Aorta (tissue), 5 donors: Measurements from ENCODE around the gene ANKRD10. TPM values are rescaled to one million over a fixed set of nuclear protein-coding genes. Genes with fewer than 3 reads are reported as not detected.

Source experiments
- ATAC-seq: fragments of 200-7000 bp; cut with Tn5 transposase; one replicate; pipeline ENCODE4 v1.9.1; 2022; ENCODE audit warnings: moderate library complexity; ENCODE audit not compliant: low FRiP score
- DNase-seq, 2 donors: peaks; one replicate each; pipeline ENCODE4 v3.0.0-alpha.2; 2020
- H3K27ac ChIP-seq, 2 donors: one replicate each; pipeline ENCODE4 v1.5.1; 2013; ENCODE audit warnings: low read length in 2 of 2, mild to moderate bottlenecking in 2 of 2, moderate library complexity in 2 of 2, control low read depth in 1 of 2, inconsistent platforms in 1 of 2, low read depth in 1 of 2
- H3K27me3 ChIP-seq, 2 donors: one replicate each; pipeline ENCODE4 v1.6.1; 2013; ENCODE audit warnings: control low read depth in 1 of 2, low read length in 1 of 2, mild to moderate bottlenecking in 1 of 2, moderate library complexity in 1 of 2; ENCODE audit not compliant: insufficient read depth in 2 of 2, control insufficient read depth in 1 of 2
- H3K36me3 ChIP-seq, 2 donors: one replicate each; pipeline ENCODE4 v1.6.1; 2013; ENCODE audit warnings: control low read depth in 1 of 2, low read length in 1 of 2, mild to moderate bottlenecking in 1 of 2; ENCODE audit not compliant: insufficient read depth in 2 of 2, control insufficient read depth in 1 of 2
- H3K4me1 ChIP-seq, 2 donors: one replicate each; pipeline ENCODE4 v1.6.1; 2013; ENCODE audit warnings: low read length in 2 of 2, control low read depth in 1 of 2, mild to moderate bottlenecking in 1 of 2, moderate library complexity in 1 of 2; ENCODE audit not compliant: insufficient read depth in 2 of 2, control insufficient read depth in 1 of 2
- H3K4me3 ChIP-seq, 2 donors: one replicate each; pipeline ENCODE4 v1.5.1; 2013; ENCODE audit warnings: low read length in 2 of 2, control low read depth in 1 of 2, mild to moderate bottlenecking in 1 of 2
- H3K9me3 ChIP-seq: one replicate; pipeline ENCODE4 v1.6.1; 2013; ENCODE audit warnings: mild to moderate bottlenecking, low read length; ENCODE audit not compliant: control insufficient read depth
- WGBS, 2 donors: extraction: QIAGEN DNeasy Blood & Tissue Kit; methylation state at CpG; one replicate each; pipeline ENCODE4 v1.1.7; 2013; 5-methylcytosine and 5-hydroxymethylcytosine counted together
- intact Hi-C, 2 donors: fragments of 100-400 bp; cut with DNase I; formaldehyde crosslinking; loops; one replicate each; pipeline versions ENCODE4 v1.14.2 to v1.15.0; 2022
- polyA plus RNA-seq, 2 donors: library from polyadenylated mRNA; stranded (reverse); fragments of 200-250 nt; gene quantifications; one replicate each; pipeline ENCODE4 v1.2.3, GENCODE V29; 2013
- total RNA-seq, 2 donors: library from RNA; stranded (reverse); fragmentation: NEBNext Ultra II Directional; extraction: Animal tissue kit (Norgen Biotek cat#: 25700); gene quantifications; one replicate each; pipeline ENCODE4 v1.2.1, GENCODE V29; 2021
- donor health status: healthy with polysubstance abuse.
- donor health status: Bipolar disorder and iron deficiency.
- donor health status: DM: no; HTN: no; CAD: no.
- donor health status: DM: no; HTN: no; CAD: no.
- donor health status: DM: yes; HTN: yes; CAD: no.

The ANKRD10 gene
- total and polyA plus RNA-seq, 4 donors = 44.1 to 275 (median 168) TPM

- ATAC-seq = no peak
- no peaks in the 10 kb centered on the region for H3K27me3 ChIP-seq
- H3K9me3 ChIP-seq = peaks cover 8% of the 10 kb centered on the region
- H3K36me3 ChIP-seq = no peaks in the 10 kb centered on the region
- WGBS, 2 donors = 93 to 94% methylated on average over 23 of the region's 23 CpGs
- DNase-seq = no peak
- no peaks in the 10 kb centered on the region for H3K4me1 ChIP-seq
- intact Hi-C loops = no loop called here
- H3K4me3 ChIP-seq = no peak overlapping the region
- no peak overlapping the region for H3K27ac ChIP-seq
These were observed 22.8 kb upstream of the ANKRD10 start for GRCh38 chr13:110937511-110938285.

GRCh38 chr13:110936519-110936918, 21.6 kb upstream of the ANKRD10 start:
- 97 to 98% methylated on average over 23 of the region's 23 CpGs for WGBS, 2 donors
- Histone ChIP-seq H3K27ac (no peak overlapping the region), H3K4me3 (no peak overlapping the region), H3K36me3 (no peaks in the 10 kb centered on the region), H3K4me1 (no peaks in the 10 kb centered on the region), H3K27me3 (no peaks in the 10 kb centered on the region), H3K9me3 (peaks cover 11% of the 10 kb centered on the region)
- intact Hi-C loops = no loop called here
- DNase-seq (no peak), ATAC-seq (no peak)

GRCh38 chr13:110932588-110932987, 17.7 kb upstream of the ANKRD10 start:
- Histone ChIP-seq H3K9me3 (peaks cover 11% of the 10 kb centered on the region), H3K4me3 (no peak overlapping the region), H3K27ac (no peak overlapping the region), H3K4me1 (no peaks in the 10 kb centered on the region), H3K36me3 (no peaks in the 10 kb centered on the region), H3K27me3 (no peaks in the 10 kb centered on the region)
- intact Hi-C loops = no loop called here
- 88 to 89% methylated on average over 3 of the region's 3 CpGs for WGBS, 2 donors
- DNase-seq = no peak
- ATAC-seq = no peak

DNA sequence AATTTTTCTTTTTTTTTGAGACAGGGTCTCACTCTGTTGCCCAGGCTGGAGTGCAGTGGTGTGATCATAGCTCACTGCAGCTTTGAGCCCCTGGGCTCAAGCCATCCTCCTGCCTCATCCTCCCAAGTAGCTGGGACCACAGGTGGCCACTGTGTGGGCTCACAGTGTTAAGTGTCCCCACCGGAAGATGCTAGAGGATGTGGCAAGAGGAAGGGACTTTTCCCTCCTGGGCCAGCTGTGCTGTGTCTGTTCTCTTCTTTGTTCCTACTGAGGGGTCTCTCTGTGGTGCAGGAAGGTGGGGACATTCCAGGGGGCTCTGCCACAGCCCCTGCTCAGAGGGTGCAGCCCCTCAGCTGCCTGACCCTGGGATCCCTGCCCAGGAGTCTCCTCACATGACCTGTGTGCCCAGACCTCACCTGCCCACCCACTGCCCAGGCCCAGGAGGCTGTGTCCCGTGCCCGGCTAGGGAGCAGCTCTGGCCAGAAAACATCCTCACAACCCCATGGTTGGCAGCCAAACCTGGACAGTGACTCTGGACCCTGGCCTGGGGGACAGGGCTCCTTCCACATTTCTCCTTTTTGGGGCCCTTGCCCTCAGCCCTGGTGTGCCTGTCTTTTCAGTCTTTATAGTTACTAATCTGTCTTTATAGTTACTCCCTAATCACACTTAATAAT, 14.4 kb upstream of the ANKRD10 start:
- DNase-seq (no peak), ATAC-seq (no peak)
- no peak overlapping the region for H3K27ac ChIP-seq
- WGBS, 2 donors = 87 to 91% methylated on average over 3 of the region's 3 CpGs
- peaks cover 9% of the 10 kb centered on the region for H3K9me3 ChIP-seq
- no peaks in the 10 kb centered on the region for H3K27me3 ChIP-seq
- intact Hi-C loops = no loop called here
- no peak overlapping the region for H3K4me3 ChIP-seq
- no peaks in the 10 kb centered on the region for H3K4me1 ChIP-seq
- H3K36me3 ChIP-seq = no peaks in the 10 kb centered on the region

GRCh38 chr13:110925023-110925612, 10.2 kb upstream of the ANKRD10 start:
- DNase-seq (no peak), ATAC-seq (no peak)
- H3K27ac ChIP-seq = no peak overlapping the region
- H3K4me3 ChIP-seq = no peak overlapping the region
- no peaks in the 10 kb centered on the region for H3K9me3 ChIP-seq
- 78 to 83% methylated on average over 8 of the region's 8 CpGs for WGBS, 2 donors
- intact Hi-C loops = no loop called here
- no peaks in the 10 kb centered on the region for H3K27me3 ChIP-seq
- no peaks in the 10 kb centered on the region for H3K36me3 ChIP-seq
- H3K4me1 ChIP-seq = no peaks in the 10 kb centered on the region

- WGBS, 2 donors = 82 to 83% methylated on average over 4 of the region's 4 CpGs
- no peaks in the 10 kb centered on the region for H3K27me3 ChIP-seq
- ATAC-seq = no peak
- no peak overlapping the region for H3K27ac ChIP-seq
- intact Hi-C loops = no loop called here
- no peaks in the 10 kb centered on the region for H3K36me3 ChIP-seq
- no peaks in the 10 kb centered on the region for H3K9me3 ChIP-seq
- DNase-seq = no peak
- H3K4me1 ChIP-seq = no peaks in the 10 kb centered on the region
- no peak overlapping the region for H3K4me3 ChIP-seq
These were observed 9.7 kb upstream of the ANKRD10 start for GRCh38 chr13:110924639-110924934.

DNA sequence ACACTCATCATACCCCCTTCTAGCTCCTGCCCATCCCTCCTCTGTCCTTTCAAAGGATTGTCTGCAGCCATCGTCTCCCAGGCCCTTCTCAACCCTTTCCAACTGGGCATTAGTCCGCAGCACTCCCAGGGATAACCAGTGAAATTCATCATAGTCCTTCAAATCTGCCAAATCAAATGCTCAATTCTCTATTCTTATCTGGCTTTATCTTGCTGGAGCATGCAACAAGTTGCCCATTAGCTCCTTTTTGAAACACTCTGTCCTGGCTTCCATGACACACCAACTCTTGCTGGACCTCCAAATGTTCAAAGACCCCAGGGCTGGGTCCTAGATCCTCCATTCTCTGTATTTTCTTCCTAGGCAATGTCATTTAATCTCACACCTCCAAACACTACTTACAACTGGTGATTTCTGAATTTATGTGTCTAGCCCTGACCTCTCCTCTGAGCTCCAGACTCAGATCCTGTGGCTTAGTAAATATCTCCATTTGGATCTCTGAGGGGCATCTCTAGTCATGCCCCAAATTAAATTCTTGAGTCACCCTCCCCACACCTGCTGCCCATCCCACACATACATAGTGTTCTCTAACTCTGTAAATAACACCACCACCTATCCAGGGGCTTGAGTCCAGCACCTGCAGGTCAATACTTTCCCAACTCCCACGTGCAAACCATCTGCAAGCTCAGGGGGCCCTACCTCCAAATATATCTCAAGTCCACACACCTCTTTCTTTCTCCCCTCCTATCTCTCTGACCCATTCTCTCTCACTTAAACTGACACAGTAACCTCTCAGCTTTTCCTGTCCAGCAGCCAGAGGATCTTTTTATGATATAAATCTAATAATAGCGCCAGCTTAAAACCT, 9.1 kb upstream of the ANKRD10 start:
- Histone ChIP-seq H3K27me3 (no peaks in the 10 kb centered on the region), H3K27ac (no peak overlapping the region), H3K4me1 (no peaks in the 10 kb centered on the region), H3K9me3 (no peaks in the 10 kb centered on the region), H3K4me3 (no peak overlapping the region), H3K36me3 (no peaks in the 10 kb centered on the region)
- DNase-seq (no peak), ATAC-seq (no peak)
- 70 to 72% methylated on average over 4 of the region's 4 CpGs for whole genome bisulfite sequencing, 2 donors
- intact Hi-C loops = no loop called here

GRCh38 chr13:110923086-110923485, 8.2 kb upstream of the ANKRD10 start:
- 85 to 93% methylated on average over 7 of the region's 7 CpGs for WGBS, 2 donors
- no peaks in the 10 kb centered on the region for H3K4me1 ChIP-seq
- no peak overlapping the region for H3K4me3 ChIP-seq
- ATAC-seq (no peak), DNase-seq (no peak)
- intact Hi-C loops = no loop called here
- no peaks in the 10 kb centered on the region for H3K9me3 ChIP-seq
- H3K36me3 ChIP-seq = no peaks in the 10 kb centered on the region
- no peak overlapping the region for H3K27ac ChIP-seq
- H3K27me3 ChIP-seq = no peaks in the 10 kb centered on the region
